HG03280 (cell line): ENCODE data around the gene UNC5CL.
"Not testable (repeated sequence)": the region's sequence is repeated elsewhere in the genome, so short reads cannot be mapped to it uniquely, and the experiment has no call there.

Experiments
- ATAC-seq: cut with Tn5 transposase; IDR thresholded peaks from one replicate; pipeline ENCODE4 v1.9.1; 2021; ENCODE audit warnings: mild to moderate bottlenecking, moderate library complexity; ENCODE audit not compliant: unreplicated experiment

UNC5CL gene

DNA sequence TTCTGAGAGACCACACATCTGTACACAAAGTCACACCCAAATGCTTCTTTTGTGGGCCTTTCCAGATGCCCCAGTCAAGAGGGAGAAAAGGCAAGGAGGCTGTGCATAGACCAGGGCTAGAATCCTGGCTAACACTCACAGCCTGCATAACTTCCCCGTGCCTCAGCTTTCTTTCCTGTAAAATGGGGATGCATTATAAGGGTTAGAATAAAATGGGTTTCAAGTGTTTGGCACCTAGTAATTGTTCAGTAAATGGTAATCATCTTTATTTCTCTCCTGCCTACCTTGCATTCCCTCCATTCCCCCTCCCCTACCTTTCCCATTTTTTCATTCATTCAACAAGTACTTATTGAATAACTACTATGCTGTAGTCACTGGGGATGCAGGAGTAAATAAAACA, 29.4 kb downstream of the UNC5CL start:
- no peak for ATAC-seq

GRCh38 chr6:41008011-41008410, 31.0 kb downstream of the UNC5CL start:
- no peak for ATAC-seq

GRCh38 chr6:41006980-41007379, 32.0 kb downstream of the UNC5CL start:
- not testable (repeated sequence) for ATAC-seq

DNA sequence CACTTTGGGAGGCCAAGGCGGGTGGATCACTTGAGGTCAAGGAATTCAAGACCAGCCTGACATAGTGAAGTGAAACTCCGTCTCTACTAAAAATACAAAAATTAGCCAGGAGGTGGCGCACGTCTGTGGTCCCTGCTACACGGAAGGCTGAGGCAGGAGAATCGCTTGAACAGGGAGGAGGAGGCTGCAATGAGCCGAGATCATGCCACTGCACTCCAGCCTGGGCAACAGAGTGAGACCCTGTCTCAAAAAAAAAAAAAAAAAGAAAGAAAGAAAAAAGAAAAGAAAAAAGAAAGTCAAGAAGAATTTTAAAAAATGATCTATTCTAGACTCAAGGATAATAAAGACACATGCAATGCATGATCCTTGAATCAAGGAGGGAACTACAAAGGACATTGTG, 32.8 kb downstream of the UNC5CL start:
- ATAC-seq: not testable (repeated sequence)

GRCh38 chr6:41002168-41002567, 36.9 kb downstream of the UNC5CL start:
- ATAC-seq: no peak

- no peak for ATAC-seq
Measured at GRCh38 chr6:41000248-41000647, 38.8 kb downstream of the UNC5CL start.

- no peak for ATAC-seq
Measured at GRCh38 chr6:40999569-40999968, 39.5 kb downstream of the UNC5CL start.

DNA sequence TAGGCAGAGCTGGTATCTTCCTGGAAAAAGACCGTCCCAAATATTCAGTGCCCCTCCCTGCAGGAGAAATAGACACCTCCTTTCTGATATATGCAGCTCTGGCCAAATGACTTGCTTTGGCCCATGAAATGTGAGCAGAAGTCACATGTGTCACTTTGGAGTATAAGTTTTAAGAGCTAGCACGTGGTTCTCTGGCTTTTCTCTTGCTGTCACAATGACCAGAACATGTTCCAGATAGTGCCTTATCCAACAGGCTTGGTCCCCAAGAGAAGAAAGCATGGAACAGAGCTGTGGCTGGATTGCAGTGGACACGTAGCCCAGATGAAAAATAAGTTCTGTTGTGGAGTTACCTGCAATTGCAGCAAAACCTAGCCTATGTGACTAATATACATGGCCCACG, 40.4 kb downstream of the UNC5CL start:
- ATAC-seq: no peak

- no peak for ATAC-seq
Measured at GRCh38 chr6:40997234-40997957, 41.6 kb downstream of the UNC5CL start.

DNA sequence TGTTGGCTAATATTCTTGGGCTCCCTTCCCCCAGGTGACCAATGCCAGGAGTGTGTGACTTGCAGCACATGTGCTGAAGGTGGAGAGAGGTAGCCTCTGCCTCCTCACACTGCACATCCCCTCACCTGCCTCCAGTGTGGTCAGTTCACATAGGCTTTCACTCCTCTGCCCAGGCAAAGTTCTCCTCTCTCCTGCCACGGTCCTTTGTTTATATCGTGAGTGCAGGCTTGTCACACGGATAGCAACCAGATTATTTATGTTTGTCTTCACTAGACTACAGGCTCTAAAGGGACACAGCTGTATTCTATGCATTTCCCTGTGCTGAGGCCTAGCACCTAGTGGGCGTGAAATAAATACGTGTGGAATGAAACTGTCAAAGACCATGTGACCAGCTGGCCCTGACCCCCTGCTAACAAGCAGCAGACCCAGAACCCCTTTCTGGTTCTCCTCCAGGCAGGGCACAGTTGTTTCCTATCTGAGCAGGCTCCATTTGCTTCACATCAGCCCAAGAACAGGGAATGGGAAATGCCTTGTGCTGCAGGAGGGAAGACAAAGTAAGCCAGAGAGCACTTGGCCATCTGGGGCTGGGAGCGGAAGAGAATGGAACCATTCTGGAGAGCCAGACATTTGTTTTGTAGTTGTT, 42.3 kb downstream of the UNC5CL start:
- no peak for ATAC-seq

GRCh38 chr6:40992746-40993145, 46.3 kb downstream of the UNC5CL start:
- no peak for ATAC-seq

DNA sequence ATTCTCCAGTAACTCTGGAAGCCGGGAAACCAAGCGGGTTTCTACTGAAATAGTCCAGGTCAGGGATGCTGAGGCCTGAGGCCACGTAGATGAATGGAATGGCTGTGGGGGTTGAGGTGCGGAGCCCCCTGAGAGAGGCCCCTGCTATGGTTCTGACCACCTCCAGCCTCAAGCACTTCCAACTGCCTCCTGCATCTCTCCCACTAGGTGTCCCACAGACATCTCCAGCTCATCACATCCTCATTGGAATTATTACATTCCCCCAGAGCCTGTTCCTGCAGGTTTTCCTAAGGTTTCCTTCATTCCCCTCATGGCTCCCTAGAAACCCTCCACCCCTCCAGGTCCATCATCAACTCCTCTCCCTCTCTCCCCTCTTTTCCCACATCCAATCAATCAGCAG, 48.7 kb downstream of the UNC5CL start:
- ATAC-seq: no peak

GRCh38 chr6:40989204-40990169, 49.5 kb downstream of the UNC5CL start:
- ATAC-seq: no peak

DNA sequence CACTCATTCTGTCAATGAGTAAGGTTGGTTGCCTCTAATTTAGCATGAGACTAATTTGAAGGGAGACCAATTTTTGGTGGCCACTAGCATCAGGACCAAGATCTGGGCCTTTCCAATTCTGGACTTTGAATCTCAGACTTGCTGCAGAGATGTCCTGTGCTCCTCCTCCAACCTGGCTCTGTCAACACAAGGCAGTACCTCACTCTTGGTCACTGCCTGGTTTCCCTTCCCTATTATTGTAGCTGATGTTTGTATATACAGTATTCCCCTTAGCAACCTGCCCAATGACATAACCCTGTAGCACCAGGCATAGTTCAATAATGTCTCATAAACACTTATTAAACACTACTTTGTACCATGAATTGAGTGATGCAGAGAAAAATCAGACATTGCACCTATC, 50.4 kb downstream of the UNC5CL start:
- no peak for ATAC-seq

DNA sequence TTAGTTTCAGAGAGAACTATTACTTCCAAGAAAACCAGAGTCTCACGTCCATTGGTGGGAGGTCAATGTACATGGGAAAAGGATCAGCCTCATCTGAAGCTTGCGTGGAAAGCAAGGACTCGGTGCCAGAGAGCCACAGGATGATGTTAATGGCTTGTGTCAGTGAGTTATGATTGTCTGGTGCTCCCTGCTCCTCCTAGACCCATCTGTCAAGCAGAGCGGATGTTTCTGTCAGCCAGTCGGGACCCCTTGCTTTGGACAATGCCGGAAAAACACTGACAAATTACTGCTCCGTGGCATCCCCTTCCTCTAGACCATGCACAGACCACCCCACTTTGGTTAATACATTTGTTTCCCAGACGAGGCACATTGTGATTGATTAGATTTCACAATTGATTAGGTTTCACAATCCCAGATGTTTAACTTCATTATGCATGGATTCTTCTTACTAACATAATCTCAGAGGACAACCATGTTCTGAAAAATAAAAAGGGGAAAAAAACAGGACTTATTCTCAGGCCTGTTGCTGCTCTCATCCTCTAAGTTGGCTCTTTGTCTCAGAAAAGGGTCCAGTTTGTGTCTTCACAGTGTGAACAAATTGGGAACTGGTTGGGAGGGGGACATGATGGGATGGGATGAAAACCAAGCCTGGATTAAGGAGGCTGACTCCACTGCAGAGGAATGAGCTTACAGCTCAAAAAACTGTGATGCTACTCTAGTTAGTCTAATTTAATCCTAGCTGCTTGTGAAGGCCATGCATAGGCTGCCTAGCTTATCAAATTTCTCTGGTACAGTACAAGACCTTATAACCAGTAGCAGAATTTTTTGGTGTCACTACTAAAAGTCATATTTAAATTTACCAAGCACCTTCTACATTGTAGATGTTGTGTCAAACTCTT, 51.9 kb downstream of the UNC5CL start:
- ATAC-seq: no peak

GRCh38 chr6:40986364-40986763, 52.7 kb downstream of the UNC5CL start:
- no peak for ATAC-seq

DNA sequence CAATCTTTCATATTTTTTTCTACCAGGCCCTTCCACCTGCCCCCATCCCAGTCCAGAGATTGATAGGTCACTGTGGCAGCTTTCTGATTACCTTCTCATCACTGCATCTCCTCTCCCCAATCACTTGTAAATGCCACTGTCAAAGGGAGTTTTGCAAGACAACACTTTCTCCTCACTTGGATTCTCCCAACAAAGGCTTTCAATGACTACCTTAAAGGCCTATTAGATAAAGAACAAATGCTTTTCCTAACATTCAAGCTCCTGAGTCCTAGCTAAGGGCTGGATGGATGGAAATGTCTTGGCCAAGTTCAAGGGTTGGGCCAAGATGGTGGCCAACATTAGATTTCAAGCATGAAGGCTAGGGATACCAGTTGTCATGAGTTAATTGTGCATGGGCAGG, 55.3 kb downstream of the UNC5CL start:
- ATAC-seq: no peak

GRCh38 chr6:40982917-40983316, 56.1 kb downstream of the UNC5CL start:
- no peak for ATAC-seq

DNA sequence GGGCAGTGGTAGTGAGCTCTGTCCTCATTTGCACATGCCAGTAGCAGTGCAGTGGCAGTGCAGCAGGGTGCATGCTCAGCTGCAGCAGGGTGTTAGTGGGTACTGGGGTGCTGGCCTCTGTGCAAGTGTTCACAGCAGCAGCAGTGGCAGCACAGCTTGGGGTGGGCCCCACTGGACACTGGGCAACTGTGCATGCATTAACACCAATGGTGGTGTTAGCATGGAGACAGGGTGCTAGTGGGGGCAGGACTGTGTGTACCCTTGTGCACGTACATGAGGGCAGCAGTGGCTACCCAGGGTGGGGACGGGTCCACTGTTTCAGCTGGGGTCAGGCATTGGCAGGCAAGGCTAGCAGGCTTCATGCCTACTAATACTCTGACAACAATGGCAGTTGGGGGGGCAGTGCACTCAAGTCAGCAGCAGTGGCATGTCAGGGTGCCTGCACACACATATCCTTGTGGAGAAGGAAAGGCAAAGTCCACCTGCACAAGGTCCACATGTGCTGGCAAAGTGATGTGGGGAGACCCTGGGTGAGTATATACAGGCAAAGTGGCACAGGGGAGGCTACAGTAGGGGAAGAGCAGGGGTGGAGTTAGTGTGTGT, 60.2 kb downstream of the UNC5CL start:
- no peak for ATAC-seq

GRCh38 chr6:40977695-40978094, 61.3 kb downstream of the UNC5CL start:
- ATAC-seq: no peak
